ENCODE results near the gene CFAP97.
"Not testable (repeated sequence)": the region's sequence is repeated elsewhere in the genome, so short reads cannot be mapped to it uniquely, and the experiment has no call there.

CFAP97 gene

GRCh38 chr4:185221912-185222311 is 18.1 kb upstream of the CFAP97 start:
- no peak for DNase-seq

DNA sequence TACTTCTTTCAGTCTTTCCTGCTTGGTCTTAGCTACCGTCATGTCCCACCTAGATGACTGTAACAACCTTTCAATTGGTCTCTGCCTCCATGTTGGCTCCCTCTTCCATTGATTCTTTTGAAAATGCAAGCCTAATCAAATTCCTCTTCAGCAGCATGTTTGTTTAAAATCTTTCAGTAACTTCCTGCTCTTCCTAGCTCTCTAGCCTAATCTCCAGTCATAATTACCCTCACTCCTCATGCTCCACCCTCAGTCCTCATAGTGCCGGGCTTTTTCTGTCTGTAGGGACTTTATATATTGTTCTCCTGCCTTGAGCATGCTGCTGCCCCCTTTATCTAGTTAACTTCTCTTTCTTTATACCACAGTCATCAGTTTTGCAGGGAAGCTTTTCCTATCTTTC is 17.7 kb upstream of the CFAP97 start:
- DNase-seq: no peak

GRCh38 chr4:185219551-185220344 is 15.9 kb upstream of the CFAP97 start:
- DNase-seq: no peak

GRCh38 chr4:185218312-185218711 is 14.5 kb upstream of the CFAP97 start:
- no peak for DNase-seq

- no peak for DNase-seq
Measured at GRCh38 chr4:185217408-185217975, 13.7 kb upstream of the CFAP97 start.

DNA sequence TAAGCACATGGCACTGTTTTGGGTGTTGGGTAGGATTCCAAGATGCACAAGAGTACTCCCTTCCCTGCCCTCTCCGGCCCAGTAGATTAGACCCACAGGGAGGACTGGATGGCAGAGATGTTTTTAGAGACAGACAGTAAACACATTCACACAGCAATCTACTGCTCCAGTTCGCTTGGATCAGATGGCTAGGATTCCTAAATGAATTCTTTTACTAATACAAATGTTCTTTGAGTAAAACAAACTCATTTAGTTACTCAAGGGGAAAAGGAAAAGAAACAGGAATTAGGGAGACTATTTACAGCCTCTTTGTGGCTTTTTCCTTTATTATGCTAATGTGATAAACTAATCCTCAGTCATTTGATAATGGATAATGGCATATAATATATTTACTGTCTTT is 11.5 kb upstream of the CFAP97 start:
- no peak for DNase-seq

- no peak for DNase-seq
Measured at GRCh38 chr4:185213877-185214276, 10.1 kb upstream of the CFAP97 start.

GRCh38 chr4:185212581-185212980 is 8.8 kb upstream of the CFAP97 start:
- no peak for DNase-seq

- no peak for DNase-seq
Measured at GRCh38 chr4:185211641-185212040, 7.8 kb upstream of the CFAP97 start.

DNA sequence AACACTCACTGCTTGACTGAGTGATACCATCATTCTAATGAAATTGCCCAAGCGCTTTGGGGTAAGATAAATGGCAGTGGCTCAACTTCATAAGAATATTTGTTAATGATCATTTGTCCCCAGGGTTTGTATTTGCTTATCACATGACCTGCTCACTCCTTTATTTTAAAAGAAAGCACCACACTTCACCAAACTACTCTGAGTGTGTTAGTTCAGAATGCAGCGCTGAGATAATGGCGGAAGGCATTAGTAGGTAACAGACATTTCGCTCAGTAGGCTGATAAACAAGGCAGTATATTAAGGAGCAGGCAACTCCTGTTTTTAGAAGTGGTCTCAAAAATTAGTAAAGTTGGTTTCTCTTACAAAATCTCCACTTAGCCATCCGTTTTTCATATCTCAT is 7.2 kb upstream of the CFAP97 start:
- no peak for DNase-seq

GRCh38 chr4:185210102-185210981 is 6.5 kb upstream of the CFAP97 start:
- DNase-seq: no peak

DNA sequence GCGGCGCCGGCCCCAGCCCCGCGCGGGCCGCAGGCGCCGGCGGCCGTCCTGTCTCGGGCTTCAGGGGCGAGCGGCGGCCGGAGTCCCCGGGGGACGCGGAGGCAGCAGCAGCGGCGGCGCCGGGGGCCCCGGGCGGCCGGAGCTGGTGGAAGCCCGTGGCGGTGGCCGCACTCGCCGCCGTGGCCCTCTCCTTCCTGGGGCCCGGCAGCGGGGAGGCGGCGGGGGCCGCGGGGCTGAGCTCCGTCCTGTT is 6.0 kb upstream of the CFAP97 start:
- not testable (repeated sequence) for DNase-seq

DNA sequence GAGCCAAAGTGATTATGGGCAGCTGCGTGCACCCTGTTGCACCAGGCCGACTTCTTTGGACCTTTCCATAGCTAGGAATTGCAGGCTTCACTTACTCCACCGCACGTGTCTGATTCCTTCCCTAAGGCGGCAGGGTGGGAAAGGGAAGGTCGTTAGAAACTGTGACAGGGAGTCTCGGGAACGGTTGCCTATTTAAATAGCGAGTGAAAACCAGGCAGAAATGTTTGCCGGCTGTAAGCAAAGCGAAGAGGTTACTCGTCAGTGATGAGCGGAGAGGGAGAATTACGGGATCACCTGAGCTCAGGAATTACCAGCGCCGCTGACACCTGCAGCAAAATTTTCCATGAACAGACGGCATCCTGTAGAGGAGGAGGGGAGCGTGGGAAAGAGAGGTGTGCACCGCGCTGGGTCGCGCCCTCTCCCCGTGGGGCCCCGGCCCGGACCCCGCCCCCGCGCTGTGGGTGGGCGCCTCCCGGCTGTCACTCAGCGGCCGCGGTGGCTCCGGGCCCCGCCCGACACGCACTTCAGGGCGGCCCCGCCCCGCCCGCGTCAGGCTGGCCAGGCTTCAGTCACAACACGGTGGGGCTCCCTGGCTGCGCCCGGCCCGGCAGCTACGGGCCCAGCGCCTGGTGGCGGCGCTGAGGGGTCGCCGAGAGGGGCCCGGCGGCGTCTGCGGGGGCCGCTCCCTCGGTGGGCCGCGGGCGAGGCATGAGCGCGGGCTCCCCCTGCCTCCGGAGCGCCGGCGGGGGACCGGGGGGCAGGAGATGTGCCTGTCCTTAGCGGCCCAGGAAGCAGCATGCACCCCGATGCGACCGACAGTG is 5.4 kb upstream of the CFAP97 start, which contains the start of gene SNX25:
TSS of gene SNX25 (plus strand) at position 568 of the 821 bp plus-strand sequence. CDS start at position 797, 229 bp downstream.
- peak; percentile 34 for DNase-seq

DNA sequence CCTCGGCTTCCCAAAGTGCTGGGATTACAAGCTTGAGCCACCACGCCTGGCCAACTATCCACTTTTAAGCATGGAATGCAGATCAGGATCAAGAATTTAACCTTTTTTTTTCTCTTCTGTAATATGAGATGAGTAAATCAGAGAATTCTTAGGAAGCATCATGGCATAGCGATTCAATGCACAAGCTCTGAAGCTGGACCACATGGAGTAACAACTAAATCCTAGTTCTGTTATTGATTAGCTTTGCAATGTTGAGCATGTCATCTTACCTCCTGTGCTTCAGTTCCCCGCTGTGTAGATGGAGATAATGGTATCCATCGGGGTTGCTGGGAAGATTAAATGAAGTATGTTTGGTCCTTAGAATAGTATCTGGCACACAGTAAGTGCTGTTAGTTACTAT is 3.7 kb upstream of the CFAP97 start:
- no peak for DNase-seq

DNA sequence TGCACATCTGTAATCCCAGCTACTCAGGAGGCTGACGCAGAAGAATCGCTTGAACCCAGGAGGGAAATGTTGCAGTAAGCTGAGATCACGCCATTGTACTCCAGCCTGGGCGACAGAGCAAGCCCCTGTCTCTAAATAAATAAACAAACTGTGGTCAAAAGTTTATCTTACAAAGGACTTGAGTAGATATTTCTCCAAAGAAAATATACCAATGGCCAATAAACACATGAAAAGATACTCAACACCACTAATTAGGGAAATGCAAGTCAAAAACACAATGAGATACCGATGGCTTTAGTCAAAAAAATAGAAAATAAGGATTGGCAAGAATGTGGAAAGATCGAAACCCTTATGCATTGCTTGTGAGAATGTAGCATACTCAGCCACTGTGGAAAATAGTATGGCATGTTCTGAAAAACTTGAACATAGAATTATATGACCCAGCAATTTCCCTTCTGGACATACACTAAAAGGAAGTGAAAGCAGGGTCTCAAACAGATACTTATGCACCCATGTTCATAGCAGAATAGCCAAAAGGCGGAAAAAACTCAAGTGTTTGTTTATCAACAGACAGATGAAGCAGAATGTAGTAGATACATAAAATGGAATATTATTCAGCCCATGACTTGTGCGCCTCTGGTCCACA is 2.0 kb upstream of the CFAP97 start:
- DNase-seq: no peak

DNA sequence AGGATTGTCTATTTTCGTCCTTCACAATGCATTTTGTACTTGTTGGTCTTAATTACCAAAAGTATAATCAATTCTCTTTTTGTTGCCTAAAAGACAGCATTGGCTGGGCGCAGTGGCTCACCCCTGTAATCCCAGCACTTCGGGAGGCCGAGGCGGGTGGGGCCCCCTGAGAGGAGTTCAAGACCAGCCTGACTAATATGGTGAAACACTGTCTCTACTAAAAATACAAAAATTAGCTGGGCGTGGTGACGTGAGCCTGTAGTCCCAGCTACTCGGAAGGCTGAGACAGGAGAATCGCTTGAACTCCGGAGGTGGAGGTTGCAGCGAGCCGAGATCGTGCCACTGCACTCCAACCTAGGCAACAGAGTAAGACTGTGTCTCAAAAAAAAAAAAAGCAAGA is 1.3 kb upstream of the CFAP97 start:
- not testable (repeated sequence) for DNase-seq

- DNase-seq: no peak
Measured at GRCh38 chr4:185204238-185204910, 574 bp upstream of the CFAP97 start.

DNA sequence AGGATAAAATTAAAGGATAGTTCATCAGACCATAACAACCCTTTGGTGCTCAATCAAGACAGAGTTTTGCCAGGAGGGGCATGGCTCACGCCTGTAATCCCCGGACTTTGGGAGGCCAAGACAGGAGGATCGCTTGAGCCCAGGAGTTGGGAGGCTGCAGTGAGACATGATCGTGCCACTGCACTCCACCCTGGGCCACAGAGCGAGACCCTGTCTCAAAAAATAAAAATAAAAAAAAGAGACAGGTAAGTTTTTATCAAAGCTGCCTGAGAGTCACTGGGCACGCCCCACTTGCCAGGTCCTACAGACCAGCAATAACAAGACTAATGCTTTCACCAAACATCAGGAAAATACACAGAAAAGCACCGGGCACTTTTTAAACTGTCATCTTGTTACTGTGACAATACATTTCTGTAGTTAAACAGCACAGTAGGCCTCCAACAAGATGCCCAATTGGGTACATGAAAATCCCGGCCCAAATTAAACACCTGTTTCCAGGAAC is 765 bp downstream of the CFAP97 start:
- no peak for DNase-seq

- DNase-seq: no peak
Measured at GRCh38 chr4:185201977-185202962, 1.5 kb downstream of the CFAP97 start.

- DNase-seq: not testable (repeated sequence)
Measured at GRCh38 chr4:185198189-185198588, 5.6 kb downstream of the CFAP97 start.
